Esophagus (tissue), 2 donors: ENCODE results near the gene SIAE. TPM values are rescaled to one million over a fixed set of nuclear protein-coding genes. Genes with fewer than 3 reads are reported as not detected.

ENCODE experiments used
- H3K27ac ChIP-seq, 2 donors: one replicate each; pipeline ENCODE4 v1.5.1; 2013; ENCODE audit warnings: low read depth in 2 of 2, mild to moderate bottlenecking in 2 of 2, inconsistent platforms in 1 of 2, low read length in 1 of 2, moderate library complexity in 1 of 2
- H3K27me3 ChIP-seq, 2 donors: one replicate each; pipeline ENCODE4 v1.6.1; 2013; ENCODE audit warnings: low read length in 2 of 2, control low read depth in 1 of 2, mild to moderate bottlenecking in 1 of 2; ENCODE audit not compliant: insufficient read depth in 2 of 2, control insufficient read depth in 1 of 2
- H3K36me3 ChIP-seq, 2 donors: one replicate each; pipeline ENCODE4 v1.6.1; 2013; ENCODE audit warnings: low read length in 1 of 2; ENCODE audit not compliant: control insufficient read depth in 2 of 2, insufficient read depth in 2 of 2
- H3K4me1 ChIP-seq, 2 donors: one replicate each; pipeline ENCODE4 v1.6.1; 2013; ENCODE audit warnings: low read length in 1 of 2; ENCODE audit not compliant: control insufficient read depth in 2 of 2, insufficient read depth in 2 of 2
- H3K4me3 ChIP-seq, 2 donors: one replicate each; pipeline ENCODE4 v1.5.1; 2013; ENCODE audit warnings: low read length in 2 of 2, mild to moderate bottlenecking in 2 of 2, low read depth in 1 of 2, moderate library complexity in 1 of 2
- H3K9me3 ChIP-seq, 2 donors: one replicate each; pipeline ENCODE4 v1.6.1; 2013; ENCODE audit warnings: mild to moderate bottlenecking in 2 of 2, low read depth in 1 of 2, low read length in 1 of 2, moderate library complexity in 1 of 2; ENCODE audit not compliant: control insufficient read depth in 2 of 2, insufficient read depth in 1 of 2
- WGBS, 2 donors: extraction: QIAGEN DNeasy Blood & Tissue Kit; methylation state at CpG; one replicate each; pipeline ENCODE4 v1.1.7; 2013; 5-methylcytosine and 5-hydroxymethylcytosine counted together
- polyA plus RNA-seq, 2 donors: library from polyadenylated mRNA; stranded (reverse); fragments of 200-250 nt; gene quantifications; one replicate each; pipeline ENCODE4 v1.2.3, GENCODE V29; 2013
- donor health status: healthy with polysubstance abuse.
- donor health status: Bipolar disorder and iron deficiency.

Gene SIAE
- polyA plus RNA-seq, 2 donors = 9.0 to 11.6 TPM

DNA sequence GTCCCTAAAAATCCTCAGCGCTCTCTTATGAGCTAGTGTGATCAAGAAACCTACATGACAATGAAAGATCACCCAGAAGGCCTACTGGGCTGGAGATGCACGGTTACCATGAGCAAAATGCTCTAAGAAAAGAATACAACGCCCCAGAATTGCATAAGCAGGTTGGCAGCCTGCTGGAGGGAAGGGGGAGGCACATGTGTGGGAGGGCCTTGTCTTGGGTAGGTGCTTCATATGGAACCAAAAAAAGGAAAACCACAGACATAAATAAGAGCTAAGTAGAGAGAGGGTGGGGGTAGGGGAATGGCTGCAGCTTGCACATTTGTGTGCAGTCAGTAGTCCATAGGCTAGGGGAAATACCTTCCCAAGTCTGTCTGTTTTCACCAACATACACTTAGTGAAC, 2.8 kb downstream of the SIAE start:
- WGBS, 2 donors = 32 to 50% methylated on average over 3 of the region's 3 CpGs
- Histone ChIP-seq H3K9me3 (no peaks in the 10 kb centered on the region), H3K27ac (no peak overlapping the region), H3K36me3 (peaks cover 0 to 2% of the 10 kb centered on the region in 2 donors), H3K4me3 (no peak overlapping the region), H3K27me3 (no peaks in the 10 kb centered on the region), H3K4me1 (no peaks in the 10 kb centered on the region)

DNA sequence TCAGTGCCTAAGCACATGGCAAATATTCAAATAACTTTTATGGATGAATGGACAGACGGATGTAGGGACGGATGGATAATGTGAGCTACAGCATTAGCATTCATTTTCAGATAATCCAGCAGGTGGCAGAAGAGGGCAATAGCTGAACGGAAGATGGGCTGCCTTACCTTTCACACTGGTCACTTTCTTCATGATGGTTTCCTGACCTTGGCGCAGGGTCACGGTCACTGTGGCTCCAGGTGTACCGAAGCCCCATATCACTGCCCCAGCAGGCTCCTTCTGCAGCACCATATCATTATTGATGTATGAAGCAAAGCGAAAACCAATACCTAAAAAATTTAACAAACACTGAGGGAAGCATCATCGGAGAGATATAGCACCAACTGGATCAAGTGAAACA, 4.3 kb downstream of the SIAE start:
- Histone ChIP-seq H3K9me3 (no peaks in the 10 kb centered on the region), H3K4me3 (no peak overlapping the region), H3K36me3 (peaks cover 0 to 2% of the 10 kb centered on the region in 2 donors), H3K27me3 (no peaks in the 10 kb centered on the region), H3K27ac (no peak overlapping the region), H3K4me1 (no peaks in the 10 kb centered on the region)
- WGBS, 2 donors = 23 to 24% methylated on average over 8 of the region's 8 CpGs

DNA sequence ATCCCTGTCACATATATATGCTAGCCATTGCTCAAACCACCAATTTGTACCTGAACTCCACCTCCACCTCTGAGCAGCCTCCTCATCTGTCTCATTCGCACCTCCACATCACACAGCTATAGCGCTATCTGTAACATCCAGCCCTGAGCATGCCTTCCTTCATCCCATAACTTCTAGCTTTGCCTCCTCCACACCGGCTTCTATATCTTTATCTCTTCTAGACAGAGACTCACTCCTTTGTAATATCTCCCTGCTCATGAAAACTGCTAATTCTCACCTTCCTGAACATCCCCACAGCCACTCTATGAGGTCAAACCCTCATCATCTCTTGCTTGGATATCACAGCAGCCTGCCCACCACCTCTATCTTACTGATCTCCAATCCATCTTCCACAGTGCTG, 5.9 kb downstream of the SIAE start:
- Histone ChIP-seq H3K27me3 (no peaks in the 10 kb centered on the region), H3K27ac (no peak overlapping the region), H3K4me1 (no peaks in the 10 kb centered on the region), H3K4me3 (no peak overlapping the region), H3K36me3 (peaks cover 0 to 2% of the 10 kb centered on the region in 2 donors), H3K9me3 (no peaks in the 10 kb centered on the region)
- 97% methylated on average over 3 of the region's 3 CpGs for WGBS, 2 donors

DNA sequence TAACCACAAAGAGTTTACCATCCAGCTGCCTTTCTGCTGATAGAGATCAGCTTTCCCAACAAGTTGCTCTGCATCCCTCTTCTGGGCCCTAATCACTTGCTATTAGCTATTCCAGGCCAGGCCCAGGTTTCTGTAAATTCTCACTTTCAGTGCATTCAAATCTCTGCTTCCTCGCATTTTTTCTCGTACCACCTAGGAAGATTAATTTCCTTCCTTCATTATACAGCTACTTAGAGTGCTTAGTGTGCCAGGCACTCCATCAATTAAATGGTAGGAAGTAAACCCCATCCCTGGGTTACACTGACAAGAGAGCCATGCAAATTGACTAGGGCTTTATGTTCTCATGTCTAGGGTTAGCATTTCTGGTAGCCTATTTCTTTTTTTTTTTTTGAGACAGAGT, 9.7 kb downstream of the SIAE start:
- WGBS, 2 donors = 93 to 95% methylated on average over 2 of the region's 2 CpGs
- Histone ChIP-seq H3K27ac (no peak overlapping the region), H3K9me3 (no peaks in the 10 kb centered on the region), H3K27me3 (no peaks in the 10 kb centered on the region), H3K4me1 (no peaks in the 10 kb centered on the region), H3K36me3 (peaks cover 0 to 2% of the 10 kb centered on the region in 2 donors), H3K4me3 (no peak overlapping the region)

DNA sequence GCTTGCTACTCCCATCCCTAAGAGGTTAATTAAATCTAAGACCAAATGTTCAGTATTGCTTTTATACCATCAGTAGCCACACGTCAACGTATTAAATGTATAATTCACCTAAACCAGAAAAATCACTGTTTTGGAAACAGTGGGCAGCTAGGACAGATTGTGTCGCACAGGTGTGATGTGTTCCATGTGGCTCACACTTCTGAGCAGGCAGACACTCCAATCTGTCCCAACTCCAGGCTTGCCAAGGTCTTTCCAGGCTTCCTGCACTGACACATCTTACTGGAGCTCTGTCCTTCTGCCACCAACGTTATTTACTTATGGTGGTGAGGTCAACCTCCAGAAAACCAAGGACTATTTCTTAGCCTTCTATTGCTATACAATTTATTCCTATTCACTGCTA, 11.4 kb downstream of the SIAE start:
- WGBS, 2 donors = 87 to 89% methylated on average over 4 of the region's 4 CpGs
- no peaks in the 10 kb centered on the region for H3K4me1 ChIP-seq
- no peaks in the 10 kb centered on the region for H3K36me3 ChIP-seq

DNA sequence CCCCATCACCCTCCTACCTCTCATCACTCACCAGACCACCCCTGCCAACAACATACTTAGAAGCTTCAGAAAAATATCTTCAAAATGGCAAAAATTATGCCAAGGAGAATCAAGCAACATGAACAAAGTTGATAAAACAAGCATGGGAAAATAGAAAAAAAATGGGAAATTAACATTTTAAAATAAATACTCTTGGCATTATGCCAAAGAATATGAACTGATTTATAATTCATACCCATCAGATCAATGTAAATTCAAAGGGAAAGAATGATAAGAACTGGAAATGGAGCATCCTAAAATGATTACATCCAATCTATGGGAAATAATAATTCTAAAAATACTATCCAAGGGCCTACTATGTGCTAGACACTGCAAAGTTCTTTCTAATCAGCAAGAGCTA, 12.0 kb downstream of the SIAE start:
- H3K27ac ChIP-seq = no peak overlapping the region
- H3K36me3 ChIP-seq = no peaks in the 10 kb centered on the region
- no peaks in the 10 kb centered on the region for H3K9me3 ChIP-seq
- peaks cover 0 to 2% of the 10 kb centered on the region in 2 donors for H3K4me1 ChIP-seq
- H3K4me3 ChIP-seq = no peak overlapping the region
- no peaks in the 10 kb centered on the region for H3K27me3 ChIP-seq

More for the DNA sequence above, 11.4 kb downstream of the SIAE start:
- H3K27me3 ChIP-seq = no peaks in the 10 kb centered on the region
- no peak overlapping the region for H3K27ac ChIP-seq
- no peaks in the 10 kb centered on the region for H3K9me3 ChIP-seq
- no peak overlapping the region for H3K4me3 ChIP-seq

DNA sequence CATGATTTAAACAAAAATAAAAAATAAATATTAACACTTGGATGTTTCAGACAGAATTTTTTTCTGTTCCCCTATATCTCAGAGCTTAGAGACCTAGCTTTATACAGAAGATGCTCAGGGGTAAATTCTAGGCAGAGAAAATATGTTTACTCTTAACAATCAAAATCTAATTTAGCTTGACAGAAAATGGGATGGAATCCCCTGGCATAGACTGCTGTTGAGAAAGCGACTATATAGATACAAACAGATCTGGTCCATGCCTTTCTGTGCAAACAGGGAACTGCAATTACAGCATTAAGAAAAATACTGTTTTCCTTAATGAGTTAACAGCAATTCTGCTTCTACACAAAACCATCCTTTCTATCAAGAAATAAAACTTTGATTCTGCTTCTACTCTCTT, 14.6 kb downstream of the SIAE start:
- 87 to 90% methylated on average over 1 of the region's 1 CpG for WGBS, 2 donors
- Histone ChIP-seq H3K9me3 (no peaks in the 10 kb centered on the region), H3K27me3 (no peaks in the 10 kb centered on the region), H3K36me3 (no peaks in the 10 kb centered on the region), H3K27ac (no peak overlapping the region), H3K4me3 (no peak overlapping the region), H3K4me1 (peaks cover 0 to 2% of the 10 kb centered on the region in 2 donors)

DNA sequence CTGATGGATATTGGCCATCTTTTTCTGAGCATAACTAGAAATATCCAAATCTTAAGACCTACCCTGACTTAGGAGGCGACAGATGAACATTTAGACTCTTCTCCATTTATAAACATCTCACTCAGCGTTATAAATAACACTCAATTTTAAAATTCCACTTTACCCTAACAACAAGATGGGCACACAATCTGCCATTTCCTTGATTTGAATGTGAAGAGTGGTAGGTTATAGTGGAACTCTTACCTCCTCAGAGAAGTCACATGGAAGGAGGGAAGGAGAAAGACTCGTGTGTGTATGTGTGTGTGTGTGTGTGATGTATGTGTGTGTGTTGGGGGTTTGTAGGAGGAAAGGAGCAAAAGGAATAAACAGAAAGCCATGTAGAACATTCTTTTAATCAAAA, 15.0 kb downstream of the SIAE start:
- Histone ChIP-seq H3K4me1 (peaks cover 0 to 2% of the 10 kb centered on the region in 2 donors), H3K9me3 (no peaks in the 10 kb centered on the region), H3K27ac (no peak overlapping the region), H3K4me3 (no peak overlapping the region), H3K36me3 (no peaks in the 10 kb centered on the region), H3K27me3 (no peaks in the 10 kb centered on the region)
- 85 to 87% methylated on average over 3 of the region's 3 CpGs for WGBS, 2 donors

DNA sequence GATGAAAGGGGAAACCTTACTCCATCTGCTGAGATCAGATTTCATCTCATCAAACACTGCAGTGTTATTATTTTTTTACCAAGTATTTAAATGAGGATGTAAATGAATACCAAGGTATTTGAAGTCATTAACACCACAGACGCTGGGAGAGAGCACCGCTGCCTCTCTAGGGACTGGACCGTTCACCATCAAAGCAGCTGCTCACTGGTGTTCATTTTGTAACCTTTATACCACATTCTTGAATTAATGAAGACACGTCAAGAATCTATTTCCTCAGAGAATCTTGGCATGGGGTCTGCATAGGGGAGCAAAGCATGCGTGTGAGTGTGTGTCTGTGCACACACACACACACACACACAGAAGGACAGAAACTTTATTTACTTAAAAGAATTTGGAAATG, 15.6 kb downstream of the SIAE start:
- peaks cover 0 to 2% of the 10 kb centered on the region in 2 donors for H3K4me1 ChIP-seq
- H3K36me3 ChIP-seq = no peaks in the 10 kb centered on the region
- no peak overlapping the region for H3K4me3 ChIP-seq
- WGBS, 2 donors = 85 to 86% methylated on average over 5 of the region's 5 CpGs
- H3K27me3 ChIP-seq = no peaks in the 10 kb centered on the region
- no peaks in the 10 kb centered on the region for H3K9me3 ChIP-seq
- H3K27ac ChIP-seq = no peak overlapping the region

DNA sequence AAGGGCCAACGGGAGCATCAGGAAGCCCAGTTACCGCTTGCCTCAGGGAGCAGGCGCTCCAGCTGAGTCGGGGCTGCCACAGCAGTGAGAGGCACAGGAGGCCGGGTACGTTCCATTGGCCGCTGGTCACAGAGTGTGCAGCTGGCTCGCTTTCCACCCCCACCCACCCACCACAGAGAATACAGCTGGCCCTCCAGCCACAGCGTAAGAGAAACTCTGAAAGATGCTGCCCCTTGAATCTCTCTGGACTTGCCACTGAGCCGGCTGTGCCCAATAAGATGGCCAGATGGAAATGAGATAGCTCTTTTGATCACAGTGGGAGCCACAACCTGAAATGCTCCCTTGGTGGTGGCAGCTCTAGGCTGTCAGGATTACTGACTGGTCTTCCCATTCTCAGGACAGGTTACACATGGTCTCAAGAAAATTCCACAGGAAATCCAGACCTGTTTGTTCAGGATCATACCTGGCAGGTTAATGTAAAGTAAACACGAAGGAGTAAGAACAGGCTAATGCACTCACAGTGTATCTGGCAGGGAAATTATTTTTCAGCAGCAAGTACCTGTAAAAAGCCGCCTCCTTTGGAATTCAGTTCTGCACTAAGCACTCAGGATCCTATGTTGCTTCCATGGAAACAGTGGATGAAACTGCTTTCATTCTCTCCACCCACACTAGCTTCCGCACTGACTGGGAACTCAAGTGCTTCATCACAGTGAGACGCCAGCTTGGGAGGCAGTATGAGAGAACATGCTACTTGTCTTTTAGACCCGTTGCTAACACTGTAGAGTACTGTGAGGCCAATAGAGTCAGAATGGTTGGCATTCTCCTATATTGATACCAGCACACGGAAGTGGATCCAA, 16.5 kb downstream of the SIAE start:
- Histone ChIP-seq H3K4me1 (peaks cover 0 to 2% of the 10 kb centered on the region in 2 donors), H3K36me3 (peaks cover 0 to 2% of the 10 kb centered on the region in 2 donors), H3K4me3 (no peak overlapping the region), H3K27me3 (no peaks in the 10 kb centered on the region), H3K27ac (no peak overlapping the region), H3K9me3 (no peaks in the 10 kb centered on the region)
- WGBS, 2 donors = 62 to 72% methylated on average over 16 of the region's 16 CpGs
